ENCODE results near the gene LRP5.

GRCh38 chr11:68440224-68440623 is 127.8 kb downstream of the LRP5 start:
- TF ChIP-seq CTCF (IDR thresholded peaks at IDR 0.05), result no peak
- TF ChIP-seq POLR2A (IDR thresholded peaks at IDR 0.05), result no peak
- TF ChIP-seq EP300 (IDR thresholded peaks at IDR 0.05), result no peak

Measured in ovary (tissue), 3 donors.